ENCODE results near the gene PTMA. TPM values are rescaled to one million over a fixed set of nuclear protein-coding genes. Genes with fewer than 3 reads are reported as not detected.

PTMA gene
- total RNA-seq, 6 donors from 2014 or later, result 344 to 896 (median 663) TPM

DNA sequence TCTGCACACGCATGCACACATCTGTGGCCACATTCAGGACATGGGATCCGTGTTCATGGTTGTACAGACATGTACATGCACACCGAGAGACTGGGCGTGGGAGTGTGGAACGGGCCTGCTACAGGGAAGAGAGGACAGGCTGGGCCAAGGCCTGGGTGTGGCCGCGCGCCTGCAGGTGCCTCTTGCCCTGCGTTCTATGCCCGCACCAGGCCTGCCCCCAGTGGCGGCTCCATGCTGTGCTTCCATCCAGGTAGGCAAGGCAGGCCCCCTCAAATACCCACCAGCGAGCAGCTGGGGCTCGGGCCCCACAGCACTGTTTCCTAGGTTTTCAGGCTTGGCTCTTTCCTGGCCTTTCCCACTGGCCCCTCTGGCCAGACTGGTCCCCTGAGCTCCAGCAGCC, 15.5 kb upstream of the PTMA start:
- ATAC-seq (ENCODE audit: low FRiP score in 2 of 2) (no peak), DNase-seq (no peak)
- 91 to 95% methylated on average over 9 to 10 of the region's 13 CpGs for WGBS, 2 donors
- Histone ChIP-seq H3K4me1 (no peaks in the 10 kb centered on the region), H3K9me3 (no peaks in the 10 kb centered on the region), H3K4me3 (no peak overlapping the region), H3K27ac (no peak overlapping the region), H3K27me3 (no peaks in the 10 kb centered on the region), H3K36me3 (no peaks in the 10 kb centered on the region)
- no peak for TF ChIP-seq EP300 (IDR thresholded peaks at IDR 0.05)
- TF ChIP-seq POLR2A (IDR thresholded peaks at IDR 0.05), result no peak
- TF ChIP-seq POLR2AphosphoS5 (IDR thresholded peaks at IDR 0.05), result no peak
- no peak for TF ChIP-seq CTCF (IDR thresholded peaks at IDR 0.05)

DNA sequence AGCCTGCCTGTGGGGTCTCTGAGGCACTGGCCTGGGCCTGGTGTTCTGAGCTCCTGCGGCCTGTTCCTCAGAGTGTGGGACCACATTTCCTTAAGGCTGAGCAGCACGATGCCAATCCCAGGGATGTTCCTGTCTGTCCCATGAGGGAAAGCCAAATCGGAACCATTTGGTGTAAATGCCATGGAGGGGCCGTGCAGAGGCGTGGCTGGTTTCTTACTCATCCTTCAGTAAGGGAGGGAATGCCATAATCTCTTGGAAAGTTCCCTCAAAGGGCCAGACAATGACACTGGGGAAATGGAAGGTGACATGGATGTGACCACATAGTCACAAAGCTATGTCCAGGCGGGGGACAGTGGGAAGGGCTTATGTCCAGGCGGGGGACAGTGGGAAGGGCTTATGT, 14.4 kb upstream of the PTMA start:
- Histone ChIP-seq H3K27ac (no peak overlapping the region), H3K4me1 (no peaks in the 10 kb centered on the region), H3K4me3 (no peak overlapping the region), H3K36me3 (no peaks in the 10 kb centered on the region), H3K9me3 (no peaks in the 10 kb centered on the region), H3K27me3 (no peaks in the 10 kb centered on the region)
- 92 to 93% methylated on average over 7 of the region's 7 CpGs for WGBS, 2 donors
- DNase-seq, result no peak
- ATAC-seq (ENCODE audit: low FRiP score in 2 of 2), result peak in 1 of 2 donors; percentile 7
- TF ChIP-seq CTCF (IDR thresholded peaks at IDR 0.05) (no peak), POLR2A (IDR thresholded peaks at IDR 0.05) (no peak), POLR2AphosphoS5 (IDR thresholded peaks at IDR 0.05) (no peak), EP300 (IDR thresholded peaks at IDR 0.05) (no peak)

DNA sequence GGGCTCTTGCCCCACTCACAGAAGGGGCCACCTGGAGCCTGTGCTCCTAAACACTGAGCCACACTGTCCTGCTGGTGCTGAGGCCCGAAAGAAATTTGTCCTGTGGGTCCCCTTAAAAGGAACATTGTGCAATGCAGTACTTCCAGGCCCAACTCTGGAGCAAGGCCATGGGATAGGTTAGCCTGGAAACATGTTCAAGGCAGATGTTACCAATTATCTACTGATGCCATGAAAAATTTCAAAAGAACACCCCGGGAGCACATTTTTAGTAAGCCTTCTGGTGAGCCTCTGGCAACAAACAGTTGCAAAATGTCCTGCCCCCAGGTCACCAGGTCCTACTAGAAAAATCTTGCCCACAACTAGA, 12.3 kb upstream of the PTMA start:
- peak in 1 of 2 donors; percentile 83 for ATAC-seq (ENCODE audit: low FRiP score in 2 of 2)
- H3K27ac ChIP-seq, result no peak overlapping the region
- H3K4me1 ChIP-seq, result no peaks in the 10 kb centered on the region
- H3K36me3 ChIP-seq, result no peaks in the 10 kb centered on the region
- 50 to 61% methylated on average over 1 to 2 of the region's 2 CpGs for WGBS, 2 donors
- no peak for DNase-seq
- no peak for TF ChIP-seq EP300 (IDR thresholded peaks at IDR 0.05)
- TF ChIP-seq POLR2AphosphoS5 (IDR thresholded peaks at IDR 0.05), result no peak
- no peak for TF ChIP-seq CTCF (IDR thresholded peaks at IDR 0.05)
- no peak for TF ChIP-seq POLR2A (IDR thresholded peaks at IDR 0.05)
- H3K27me3 ChIP-seq, result no peaks in the 10 kb centered on the region
- H3K4me3 ChIP-seq, result no peak overlapping the region
- H3K9me3 ChIP-seq, result no peaks in the 10 kb centered on the region

GRCh38 chr2:231699006-231699405, 9.3 kb upstream of the PTMA start:
- H3K4me3 ChIP-seq, result no peak overlapping the region
- TF ChIP-seq CTCF (IDR thresholded peaks at IDR 0.05), result no peak
- no peak for TF ChIP-seq POLR2AphosphoS5 (IDR thresholded peaks at IDR 0.05)
- TF ChIP-seq POLR2A (IDR thresholded peaks at IDR 0.05), result no peak
- TF ChIP-seq EP300 (IDR thresholded peaks at IDR 0.05), result no peak
- H3K27me3 ChIP-seq, result no peaks in the 10 kb centered on the region
- H3K9me3 ChIP-seq, result no peaks in the 10 kb centered on the region
- ATAC-seq (ENCODE audit: low FRiP score in 2 of 2) (peak in 1 of 2 donors; percentile 13), DNase-seq (peak in 1 of 2 donors; percentile 53)
- peaks cover 3 to 17% (median 11%) of the 10 kb centered on the region in 4 donors for H3K4me1 ChIP-seq
- H3K36me3 ChIP-seq, result no peaks in the 10 kb centered on the region
- WGBS, 2 donors, result 70% methylated on average over 9 of the region's 9 CpGs
- no peak overlapping the region for H3K27ac ChIP-seq

All from upper lobe of left lung (tissue), 6 donors.